Measurements from ENCODE around the gene PIK3R5. TPM values are rescaled to one million over a fixed set of nuclear protein-coding genes. Genes with fewer than 3 reads are reported as not detected.

PIK3R5 gene
- total and polyA plus RNA-seq, 2 donors (not counting 3 experiments of a cell fraction or from before 2014, with no cell fraction given), result not detected

DNA sequence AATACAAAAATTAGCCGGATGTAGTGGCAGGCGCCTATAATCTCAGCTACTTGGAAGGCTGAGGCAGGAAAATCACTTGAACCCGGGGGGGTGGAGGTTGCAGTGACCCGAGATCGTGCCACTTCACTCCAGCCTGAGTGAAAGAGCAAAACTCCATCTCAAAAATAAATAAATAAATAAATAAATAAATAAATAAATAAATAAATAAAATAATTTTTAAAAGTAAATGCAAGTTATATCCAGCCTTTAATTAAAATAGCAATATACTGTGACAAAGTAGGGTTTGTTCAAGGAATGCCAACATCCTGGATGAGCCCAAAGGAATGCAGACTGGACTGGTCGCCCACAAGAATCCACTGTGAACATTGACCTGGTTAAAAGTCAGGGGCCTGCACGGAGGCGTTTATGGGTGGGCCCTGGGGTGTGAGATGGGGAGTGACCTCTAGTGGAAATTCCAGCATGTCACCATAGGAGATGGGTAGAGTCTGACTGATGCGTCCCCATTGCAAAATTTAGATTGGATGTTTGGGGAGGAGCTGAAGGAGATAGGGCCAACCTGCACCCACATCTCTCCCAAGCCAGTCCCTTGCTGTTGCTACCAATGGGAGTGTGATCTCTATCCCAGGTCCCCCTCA, 9.7 kb upstream of the PIK3R5 start:
- Histone ChIP-seq H3K79me2 (ENCODE audit: control insufficient read depth, insufficient read depth, low read length) (no peaks in the 10 kb centered on the region), H2AFZ (ENCODE audit: low read depth, low read length) (no peak overlapping the region), H3K9ac (replicated peaks; ENCODE audit: extremely low read depth, insufficient read depth, low read length) (no peak overlapping the region), H3K9me3 (replicated peaks; ENCODE audit: control insufficient read depth, insufficient read depth, low read length) (no peaks in the 10 kb centered on the region), H3K36me3 (ENCODE audit: control insufficient read depth in 2 of 2, extremely low read depth in 1 of 2, insufficient read depth in 2 of 2, low read length in 2 of 2) (no peaks in the 10 kb centered on the region), H3K9me1 (replicated peaks; ENCODE audit: control insufficient read depth, extremely low read depth, insufficient read depth, low read length) (no peaks in the 10 kb centered on the region), H4K20me1 (replicated peaks; ENCODE audit: control insufficient read depth, extremely low read depth, insufficient read depth, low read length) (no peaks in the 10 kb centered on the region), H3K27ac (ENCODE audit: insufficient read depth, low read depth, low read length) (no peak overlapping the region), H3K4me3 (replicated peaks in 1 of 3; ENCODE audit: insufficient read depth in 1 of 3, low read depth in 1 of 3, low read length in 3 of 3) (no peak overlapping the region), H3K27me3 (ENCODE audit: control insufficient read depth in 2 of 2, insufficient read depth in 2 of 2, low read length in 2 of 2) (no peaks in the 10 kb centered on the region), H3K4me1 (ENCODE audit: control insufficient read depth, extremely low read depth, insufficient read depth, low read length) (no peaks in the 10 kb centered on the region), H3K4me2 (ENCODE audit: insufficient read depth, low read length) (no peak overlapping the region)
- POLR2A ChIA-PET, result no interaction called here
- DNase-seq (ENCODE audit: low read depth, low spot score), result no peak
- CTCF ChIA-PET, result no interaction called here
- no TSS peak for BruUV-seq (replicated peaks)
- no peak for FAIRE-seq
- no peak for TF ChIP-seq JUN (IDR thresholded peaks at IDR 0.05; ENCODE audit: borderline replicate concordance, insufficient read depth, insufficient read length, low read depth)
- TF ChIP-seq EZH2 (IDR thresholded peaks at IDR 0.05; ENCODE audit: borderline replicate concordance, low read depth, low read length, severe bottlenecking), result no peak
- TF ChIP-seq, protein P1, sequence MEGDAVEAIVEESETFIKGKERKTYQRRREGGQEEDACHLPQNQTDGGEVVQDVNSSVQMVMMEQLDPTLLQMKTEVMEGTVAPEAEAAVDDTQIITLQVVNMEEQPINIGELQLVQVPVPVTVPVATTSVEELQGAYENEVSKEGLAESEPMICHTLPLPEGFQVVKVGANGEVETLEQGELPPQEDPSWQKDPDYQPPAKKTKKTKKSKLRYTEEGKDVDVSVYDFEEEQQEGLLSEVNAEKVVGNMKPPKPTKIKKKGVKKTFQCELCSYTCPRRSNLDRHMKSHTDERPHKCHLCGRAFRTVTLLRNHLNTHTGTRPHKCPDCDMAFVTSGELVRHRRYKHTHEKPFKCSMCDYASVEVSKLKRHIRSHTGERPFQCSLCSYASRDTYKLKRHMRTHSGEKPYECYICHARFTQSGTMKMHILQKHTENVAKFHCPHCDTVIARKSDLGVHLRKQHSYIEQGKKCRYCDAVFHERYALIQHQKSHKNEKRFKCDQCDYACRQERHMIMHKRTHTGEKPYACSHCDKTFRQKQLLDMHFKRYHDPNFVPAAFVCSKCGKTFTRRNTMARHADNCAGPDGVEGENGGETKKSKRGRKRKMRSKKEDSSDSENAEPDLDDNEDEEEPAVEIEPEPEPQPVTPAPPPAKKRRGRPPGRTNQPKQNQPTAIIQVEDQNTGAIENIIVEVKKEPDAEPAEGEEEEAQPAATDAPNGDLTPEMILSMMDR (IDR thresholded peaks at IDR 0.05; ENCODE audit: extremely low read depth in 1 of 2, insufficient read depth in 1 of 2, low read depth in 1 of 2, low read length in 2 of 2), result no peak
- TF ChIP-seq FOS (IDR thresholded peaks at IDR 0.05; ENCODE audit: borderline replicate concordance, insufficient read depth, low read length), result no peak
- TF ChIP-seq GATA2 (IDR thresholded peaks at IDR 0.05; ENCODE audit: insufficient read depth, insufficient read length, low read depth, low read length), result no peak
- TF ChIP-seq POLR2AphosphoS5 (IDR thresholded peaks at IDR 0.05; ENCODE audit: insufficient read depth, low read depth, low read length), result no peak
- TF ChIP-seq MYC (IDR thresholded peaks at IDR 0.05; ENCODE audit: low read depth, low read length), result no peak
- TF ChIP-seq POLR2A (IDR thresholded peaks at IDR 0.05; ENCODE audit: low read depth, low read length), result no peak
- TF ChIP-seq MAX (IDR thresholded peaks at IDR 0.05; ENCODE audit: insufficient read depth, insufficient read length), result no peak
- intact Hi-C loops (cut with micrococcal nuclease), result no loop called here
- dilution Hi-C loops (cut with MboI; ENCODE audit: extremely low pct_ligation_motif_present, low sequenced_read_pairs), result no loop called here

All from endothelial cell of umbilical vein (primary cell).